HUDEP-2 (cell line): ENCODE data around the gene LMO4.

ENCODE experiments used
- DNase-seq, 76 experiments: peaks; one replicate each; lab custom pipeline; 2025; ENCODE audit not compliant: unreplicated experiment in 76 of 76; lab: John Stamatoyannopoulos, UW

LMO4 gene

DNA sequence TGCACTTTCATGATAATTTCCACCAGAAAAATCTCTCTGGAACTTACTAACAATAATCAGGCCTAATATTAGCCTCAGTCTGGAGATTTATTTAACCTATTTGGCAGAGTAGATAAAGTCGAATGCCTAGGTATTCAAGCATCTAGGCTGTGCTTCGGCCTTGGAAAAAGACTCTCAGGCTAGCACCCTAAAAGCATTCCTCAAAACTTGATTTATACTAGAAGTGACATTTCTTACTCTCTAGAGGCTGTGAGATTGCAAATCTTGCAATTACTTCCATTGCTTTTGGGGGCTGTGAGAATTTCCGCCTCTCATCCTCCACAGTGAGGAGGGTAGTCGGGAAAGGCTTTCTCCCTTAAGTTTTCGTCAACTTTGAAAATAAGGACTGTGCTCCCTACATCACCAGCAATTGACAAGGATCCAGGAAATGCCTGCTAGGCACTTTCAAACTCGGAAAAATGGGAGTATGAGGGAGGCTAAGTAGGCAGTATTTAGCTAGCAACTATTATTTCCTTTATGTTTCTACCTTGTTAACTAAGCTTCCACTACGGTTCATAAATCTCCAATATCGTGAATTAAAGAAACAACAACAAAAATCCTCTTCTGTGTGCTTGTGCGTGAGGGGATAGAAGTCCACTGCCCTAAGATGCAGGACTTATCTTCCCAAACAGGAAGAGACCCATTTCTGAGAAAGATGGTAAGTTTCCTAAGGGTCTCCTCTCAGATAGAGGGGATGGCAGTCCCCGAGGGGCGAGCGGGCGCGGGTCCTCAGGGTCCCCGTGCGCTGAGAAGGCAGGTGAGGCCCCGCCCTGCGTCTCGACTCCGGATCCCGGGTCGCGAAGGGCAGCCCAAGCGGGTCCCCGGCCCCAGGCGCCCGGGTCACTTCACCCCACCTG is 1.1 kb upstream of the LMO4 start:
- DNase-seq: no peak

DNA sequence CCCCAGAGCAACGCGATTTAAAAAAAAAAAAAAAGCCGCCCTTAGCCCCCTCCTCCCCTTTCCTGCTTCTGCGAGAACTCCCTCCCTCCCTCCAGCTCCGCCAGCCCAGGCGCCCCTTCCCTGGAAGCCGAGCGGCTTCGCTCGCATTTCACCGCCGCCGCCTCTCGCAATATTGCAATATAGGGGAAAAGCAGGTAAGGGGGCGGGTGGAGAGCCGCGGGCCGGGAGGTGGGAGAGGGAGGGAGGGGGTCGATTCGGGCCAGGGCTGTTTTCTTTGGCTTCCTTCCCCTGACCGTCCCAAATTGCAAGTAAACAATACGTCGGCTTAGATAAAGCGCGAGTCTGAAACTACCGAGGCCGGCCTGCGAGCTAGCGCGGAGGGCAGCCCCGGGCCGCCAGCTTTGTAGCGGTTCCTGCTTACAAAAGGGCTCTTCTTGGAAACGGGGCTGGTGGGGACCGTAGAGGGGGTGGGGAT is 408 bp downstream of the LMO4 start:
- DNase-seq: peak in 25 of 76 experiments; percentile 2 to 52 (median 19)

DNA sequence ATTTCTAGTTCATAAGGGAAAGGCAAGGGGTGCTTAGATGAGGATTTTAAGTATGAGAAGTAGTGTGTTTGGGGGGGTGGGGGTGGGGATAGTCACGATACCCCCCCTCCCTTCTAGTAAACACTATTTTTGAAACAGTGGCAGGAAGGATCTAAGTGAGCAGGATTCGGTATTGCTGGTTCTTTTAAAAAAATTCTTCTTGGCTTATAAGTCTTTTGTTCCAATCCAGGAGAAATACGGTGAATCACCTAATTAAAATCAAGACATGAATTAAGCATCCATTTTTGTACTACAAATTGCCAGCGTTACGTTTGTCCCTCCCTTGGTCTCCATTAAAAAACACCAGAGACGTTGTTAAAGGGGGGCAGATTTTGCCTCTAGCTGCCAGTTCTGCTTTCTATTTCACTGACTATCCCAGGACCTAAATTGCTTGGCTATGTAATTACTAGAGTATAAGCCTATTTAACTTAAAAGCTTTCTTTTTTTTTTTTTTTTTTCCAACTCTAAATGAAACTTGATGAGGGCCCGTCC is 911 bp downstream of the LMO4 start:
- peak in 2 of 76 experiments; percentile 10 to 14 for DNase-seq

DNA sequence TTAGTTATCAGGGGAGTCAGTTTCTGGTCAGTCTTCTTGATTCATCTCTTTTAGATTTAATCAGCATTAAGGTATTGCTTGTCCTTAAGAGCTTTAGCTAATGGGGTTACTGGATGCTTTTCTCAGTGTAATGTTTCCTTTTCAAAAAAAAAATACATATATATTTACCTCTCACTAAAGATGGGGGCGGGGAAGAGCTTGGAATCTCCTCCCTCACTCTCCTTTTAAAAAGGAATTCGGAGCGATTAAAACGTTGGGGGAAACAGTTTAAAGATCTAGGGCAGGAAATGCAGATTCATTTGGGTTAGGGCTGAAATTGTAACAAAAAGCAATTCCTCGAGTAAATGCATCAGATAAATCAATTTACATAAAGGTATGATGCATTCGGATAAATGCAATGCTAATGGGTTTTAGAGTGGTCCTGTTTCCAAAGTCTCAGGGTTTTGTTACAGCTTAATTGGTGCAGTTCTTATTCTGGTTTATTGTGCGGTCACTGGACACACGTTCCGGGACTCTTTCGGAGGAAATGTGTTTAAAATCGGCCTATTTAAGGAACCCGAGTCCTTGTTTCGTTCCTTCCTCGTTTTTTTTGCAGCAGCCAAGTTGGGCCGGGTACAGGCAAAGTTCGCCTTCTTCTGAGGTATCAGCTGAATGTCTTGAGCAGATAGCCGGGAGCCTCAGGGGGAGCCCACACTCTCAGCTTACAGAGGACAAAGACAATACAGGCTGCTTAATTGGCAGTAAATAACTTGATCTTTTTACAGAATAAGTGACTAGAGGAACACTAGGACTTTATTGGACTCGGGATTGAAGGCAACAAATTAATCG is 1.6 kb downstream of the LMO4 start:
- DNase-seq: peak in 20 of 76 experiments; percentile 2 to 45 (median 10)

DNA sequence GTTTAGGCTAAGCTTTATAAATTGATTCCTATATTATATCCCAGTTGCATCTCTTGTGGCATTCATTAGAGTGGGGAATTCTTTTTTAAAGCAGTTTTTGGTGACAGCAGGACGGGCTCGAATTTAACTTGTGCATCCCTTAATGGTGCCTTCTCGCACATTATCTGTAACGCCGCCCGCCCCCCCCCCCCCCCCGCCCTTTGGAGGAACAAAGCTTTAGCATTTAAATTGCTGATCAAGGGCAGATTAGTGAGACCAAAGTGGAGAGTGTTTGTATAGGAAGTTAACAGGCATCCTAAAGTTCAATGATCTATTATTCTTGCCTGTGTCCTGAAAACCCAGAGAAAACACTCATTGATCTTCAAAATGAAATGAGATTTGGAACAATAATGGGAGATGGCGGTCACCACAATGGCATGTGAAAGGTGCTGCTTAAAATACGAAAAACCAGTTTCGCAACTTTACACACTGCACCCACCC is 2.2 kb downstream of the LMO4 start:
- peak in 4 of 76 experiments; percentile 5 to 24 (median 12) for DNase-seq

DNA sequence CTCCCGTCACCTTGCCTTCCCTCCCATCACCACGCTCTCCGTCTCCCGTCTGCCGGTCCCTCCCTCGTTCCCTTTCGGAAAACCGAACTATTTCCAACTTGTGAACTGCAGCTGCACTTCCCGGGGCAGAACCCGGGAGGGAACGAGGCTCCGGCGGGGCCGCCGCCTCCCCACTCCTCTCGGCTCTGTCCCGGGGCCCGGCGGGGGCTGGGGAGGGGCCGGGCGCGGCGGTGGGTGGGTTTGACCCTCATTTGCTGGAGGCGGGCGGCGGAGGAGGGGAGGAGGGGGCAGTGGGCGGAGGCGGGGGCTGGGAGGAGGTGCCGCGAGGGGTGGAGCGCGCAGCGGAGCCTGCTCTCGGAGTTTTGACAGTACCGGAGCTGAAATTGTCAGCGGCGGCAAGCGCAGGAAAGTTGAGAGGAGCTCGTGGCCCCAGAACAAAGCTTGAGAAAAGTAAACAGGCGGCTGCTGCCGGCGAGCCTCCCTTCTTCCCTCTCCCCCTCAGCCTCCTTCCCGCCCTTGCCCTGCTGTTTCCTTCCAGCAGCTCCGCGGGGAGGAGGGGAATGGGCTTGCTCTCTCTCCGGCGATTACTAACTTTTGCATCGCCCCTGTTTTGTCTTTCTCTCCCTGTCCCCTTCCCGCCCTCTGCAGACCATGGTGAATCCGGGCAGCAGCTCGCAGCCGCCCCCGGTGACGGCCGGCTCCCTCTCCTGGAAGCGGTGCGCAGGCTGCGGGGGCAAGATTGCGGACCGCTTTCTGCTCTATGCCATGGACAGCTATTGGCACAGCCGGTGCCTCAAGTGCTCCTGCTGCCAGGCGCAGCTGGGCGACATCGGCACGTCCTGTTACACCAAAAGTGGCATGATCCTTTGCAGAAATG is 2.9 kb downstream of the LMO4 start:
- DNase-seq: peak in 37 of 76 experiments; percentile 4 to 62 (median 21)

DNA sequence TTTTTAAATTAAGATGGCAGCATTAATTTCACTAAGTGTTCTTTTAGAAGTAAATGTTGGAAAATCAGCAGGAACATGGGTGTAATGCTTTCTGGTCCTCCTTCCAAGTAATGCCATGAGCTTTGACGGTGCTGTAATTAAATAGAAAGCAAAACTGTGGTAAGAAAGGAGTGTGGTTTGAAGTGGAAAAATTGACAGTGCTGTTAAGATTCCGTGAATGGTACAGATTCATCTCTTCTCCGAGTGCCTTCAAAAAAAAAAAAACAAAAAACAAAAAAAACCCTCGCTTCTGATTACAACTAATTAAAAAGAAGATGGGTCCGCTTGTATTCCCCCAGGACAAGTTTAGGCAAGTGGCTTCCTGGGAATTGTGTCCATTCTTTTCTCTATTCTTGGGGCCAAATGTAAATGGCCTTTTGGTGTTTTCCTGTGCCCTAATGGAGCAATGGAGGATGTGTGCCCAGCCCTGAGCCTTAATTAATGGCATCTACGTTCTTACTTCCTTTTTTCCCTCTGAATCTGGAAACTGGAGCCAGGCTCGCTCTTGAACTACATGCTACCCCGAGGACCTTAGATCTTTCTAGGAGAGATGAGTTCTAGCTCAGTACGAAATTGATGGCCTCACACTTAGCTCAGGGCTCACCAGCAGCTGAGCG is 5.1 kb downstream of the LMO4 start:
- no peak for DNase-seq

DNA sequence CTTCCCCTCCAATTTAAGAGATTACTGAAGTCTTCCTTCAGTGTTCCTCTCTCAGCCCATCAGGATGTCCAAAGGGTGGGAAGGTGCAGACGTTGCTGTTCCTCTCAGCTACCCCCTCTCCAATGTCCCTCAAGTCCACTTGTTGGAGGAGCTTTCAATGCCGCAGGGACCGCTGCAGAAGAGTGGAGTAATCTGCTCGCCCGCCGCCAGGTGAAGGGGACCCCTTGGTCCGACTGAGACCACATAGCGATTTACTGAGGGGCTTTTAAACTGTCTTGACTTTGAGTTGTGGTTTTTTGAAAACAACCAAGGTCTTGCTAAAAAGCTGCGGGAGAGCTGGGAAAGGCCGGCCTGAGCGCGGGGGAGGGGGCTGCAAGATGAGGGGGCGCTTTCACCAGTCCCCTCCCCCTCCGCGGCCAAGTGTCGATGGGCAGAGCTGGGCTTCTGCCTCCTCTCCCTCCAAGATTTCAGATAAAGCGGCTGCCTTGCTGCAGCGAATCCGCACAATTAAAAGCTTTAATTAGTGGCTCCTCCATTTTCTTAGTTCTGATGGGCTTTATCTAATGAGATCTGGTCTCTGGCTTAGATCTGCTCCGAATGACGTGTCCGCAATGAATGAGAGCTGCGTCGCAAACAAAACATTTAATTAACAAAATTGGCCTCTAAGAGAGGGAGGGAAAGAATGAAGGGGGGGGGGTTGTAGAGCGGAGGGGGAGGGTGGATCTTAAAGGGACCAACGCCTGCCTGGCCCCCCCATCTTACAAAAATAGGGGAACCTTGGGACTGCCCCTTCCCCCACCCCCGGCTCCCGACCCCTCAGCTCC is 5.9 kb downstream of the LMO4 start:
- DNase-seq: peak in 4 of 76 experiments; percentile 3 to 41 (median 14)

DNA sequence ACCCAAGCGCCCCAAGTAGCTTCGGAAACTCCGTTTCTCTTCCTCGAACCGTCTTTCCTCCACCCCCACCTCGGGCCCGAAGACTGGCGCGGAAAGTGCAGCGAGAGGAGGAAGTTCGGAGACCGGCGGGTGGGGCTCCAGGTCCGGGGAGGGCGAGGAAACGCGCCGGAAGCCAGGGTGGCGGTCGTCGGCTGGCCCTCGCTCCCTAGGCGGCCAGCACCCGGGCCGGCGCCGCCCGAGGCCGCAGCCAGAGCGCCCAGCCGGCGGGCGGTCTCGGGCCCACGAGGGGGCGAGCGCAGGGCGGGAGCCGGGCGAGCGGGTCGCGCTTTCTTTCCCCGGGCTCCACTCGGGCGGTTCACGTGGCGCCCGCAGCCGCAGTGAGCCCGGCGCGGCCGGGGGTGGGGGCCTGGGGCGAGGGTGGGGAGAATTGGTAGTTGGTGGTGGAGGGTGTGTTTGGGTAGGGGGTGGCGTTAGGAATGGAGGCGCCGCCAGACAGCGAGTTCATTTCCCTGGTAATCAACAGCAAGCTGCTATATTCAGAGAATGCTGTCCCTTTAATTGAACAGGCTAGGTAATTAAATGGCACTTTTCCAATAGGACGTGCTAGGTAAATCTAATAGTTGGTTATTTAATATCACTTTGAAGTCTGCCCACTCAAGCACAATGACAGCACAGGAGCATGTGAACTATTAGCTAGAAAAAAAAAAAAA is 6.7 kb downstream of the LMO4 start:
- peak in 50 of 76 experiments; percentile 2 to 59 (median 35) for DNase-seq

DNA sequence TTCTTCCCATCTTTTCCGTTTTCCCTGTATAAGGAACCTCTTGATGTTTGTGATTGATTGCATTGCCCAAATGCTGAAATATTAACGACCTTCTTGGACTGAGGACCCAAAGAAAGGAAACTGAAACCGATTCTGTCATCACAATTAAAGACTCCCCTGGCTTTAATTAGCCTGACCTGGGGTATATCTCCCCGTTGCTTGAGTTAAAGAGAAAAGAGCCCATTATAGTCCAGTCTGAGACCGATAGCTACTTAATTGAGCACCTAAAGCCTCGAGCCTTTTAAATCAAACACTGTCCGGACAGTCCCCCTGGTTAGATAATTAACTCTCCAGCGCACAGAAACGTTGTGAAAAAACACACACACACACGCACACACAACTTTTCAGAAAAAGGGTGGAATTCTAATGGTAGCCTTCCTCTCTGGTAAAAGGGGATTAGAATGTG is 8.0 kb downstream of the LMO4 start:
- DNase-seq: no peak

DNA sequence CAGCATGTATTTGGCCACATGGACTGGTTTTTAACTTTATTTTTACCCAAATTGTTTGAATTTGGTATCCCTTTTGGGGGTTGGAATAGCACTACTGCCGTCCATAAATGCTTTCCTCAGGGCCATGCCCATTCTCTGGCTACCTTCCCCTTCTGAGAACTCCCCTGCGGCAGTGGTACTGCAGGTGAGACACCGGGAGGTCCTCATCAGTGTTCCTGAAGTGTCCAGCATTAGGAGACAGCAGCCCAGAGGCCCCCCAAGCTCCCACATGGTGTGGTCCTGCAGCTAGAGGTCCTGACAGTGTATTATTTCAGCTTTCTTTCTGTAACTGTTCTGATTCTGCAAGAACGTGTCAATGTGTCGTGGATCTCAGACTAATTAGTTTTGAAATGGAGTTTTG is 8.9 kb downstream of the LMO4 start:
- no peak for DNase-seq

DNA sequence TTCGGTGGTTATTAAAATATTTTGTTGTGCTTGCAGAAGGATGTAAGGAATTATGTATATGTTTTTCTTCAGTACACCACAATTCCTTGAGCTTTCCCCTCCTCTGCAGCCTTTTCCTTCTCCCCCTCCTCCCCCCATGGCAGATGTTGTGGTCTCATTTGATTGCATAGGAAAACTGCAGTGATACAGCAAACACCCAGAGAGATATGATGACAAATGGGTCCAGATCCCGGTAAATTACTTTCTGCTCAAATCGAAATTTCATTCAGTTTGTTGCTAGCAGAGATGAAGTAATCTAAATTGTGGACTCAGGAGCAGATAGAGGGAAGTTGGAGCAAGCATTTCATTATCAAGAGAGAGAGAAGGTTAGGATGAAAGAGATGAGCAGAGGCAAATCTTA is 9.9 kb downstream of the LMO4 start:
- no peak for DNase-seq

DNA sequence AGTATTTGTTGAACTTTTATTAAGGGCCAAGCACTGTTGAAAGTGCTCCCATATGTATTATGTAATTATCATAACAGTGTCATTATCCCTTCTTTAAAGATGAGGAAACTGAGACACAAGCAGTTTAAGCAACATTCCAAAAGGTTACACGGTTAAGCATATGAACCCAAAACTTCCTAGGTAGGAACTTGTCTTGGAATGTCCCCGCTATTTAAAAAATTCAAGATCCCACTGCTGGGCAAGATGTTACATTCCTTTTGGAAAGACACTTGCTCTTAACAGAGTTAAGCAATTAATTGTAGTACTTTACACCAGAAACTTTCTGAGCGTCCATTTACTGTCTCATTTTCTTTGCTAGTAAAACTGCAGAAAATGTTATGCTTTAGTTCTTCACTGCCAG is 15.6 kb downstream of the LMO4 start:
- DNase-seq: no peak

DNA sequence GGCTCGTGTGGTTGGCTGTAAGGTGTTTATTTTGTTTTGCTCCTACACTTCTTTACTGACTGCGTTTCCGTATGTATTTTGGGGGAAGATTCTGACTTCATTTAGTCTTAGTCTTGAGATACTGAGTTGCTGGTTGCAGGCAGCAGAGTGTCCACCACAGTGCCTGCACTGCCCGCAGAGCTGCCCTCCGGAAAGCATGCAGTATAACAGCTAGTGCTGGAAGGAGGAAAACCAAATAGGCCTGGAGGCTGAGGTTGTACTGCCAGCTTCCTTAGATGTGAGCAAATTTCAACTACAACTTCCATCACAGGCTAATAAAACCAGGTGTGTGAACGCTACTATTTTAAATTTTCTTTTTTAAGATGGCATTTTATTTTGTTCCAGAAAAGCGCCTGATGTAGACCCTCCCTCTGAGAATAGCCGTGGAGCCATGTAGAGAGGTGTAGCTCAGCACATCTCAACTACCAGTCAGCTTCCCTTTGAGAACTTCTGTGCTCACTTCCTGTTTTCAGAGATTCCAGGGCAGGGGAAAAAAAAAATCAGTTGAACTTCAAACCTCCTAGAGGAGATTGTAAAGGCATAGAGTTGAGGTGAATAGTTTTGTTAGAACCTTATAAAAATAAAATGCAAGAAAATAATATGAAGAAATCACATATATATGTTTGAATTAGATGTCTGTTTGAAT is 17.6 kb downstream of the LMO4 start:
- DNase-seq: no peak

DNA sequence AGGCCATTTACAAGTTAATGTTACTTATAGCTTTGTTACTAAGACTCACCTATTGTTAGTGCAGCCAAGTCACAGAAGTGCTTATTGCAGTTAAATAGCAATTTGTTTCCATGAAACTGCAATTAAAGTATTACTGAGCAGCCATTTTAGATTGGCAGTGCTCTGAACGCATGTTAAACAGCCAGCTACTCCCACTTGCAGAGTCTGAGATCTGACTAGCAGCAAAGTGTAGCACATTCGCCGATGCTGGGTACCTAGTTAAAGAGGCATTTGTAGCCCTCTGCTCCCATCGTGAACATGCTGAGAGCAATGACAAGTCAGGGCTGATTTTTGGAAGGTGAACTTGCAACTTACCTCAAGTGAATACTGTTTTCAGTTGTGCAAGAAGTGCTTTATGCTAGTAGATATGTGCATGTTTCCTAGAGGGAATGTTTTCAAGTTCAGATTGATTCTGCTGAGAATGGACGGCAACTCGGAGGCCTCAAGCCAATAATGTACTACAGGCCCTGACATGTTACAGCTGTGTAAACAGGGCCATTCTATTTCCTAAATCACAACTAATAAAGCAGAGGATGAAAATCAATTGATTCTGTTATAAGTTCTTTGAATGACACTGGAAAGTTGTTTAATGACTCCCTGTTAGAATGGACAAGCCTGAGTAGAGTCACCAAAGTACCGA is 19.8 kb downstream of the LMO4 start:
- DNase-seq: no peak

DNA sequence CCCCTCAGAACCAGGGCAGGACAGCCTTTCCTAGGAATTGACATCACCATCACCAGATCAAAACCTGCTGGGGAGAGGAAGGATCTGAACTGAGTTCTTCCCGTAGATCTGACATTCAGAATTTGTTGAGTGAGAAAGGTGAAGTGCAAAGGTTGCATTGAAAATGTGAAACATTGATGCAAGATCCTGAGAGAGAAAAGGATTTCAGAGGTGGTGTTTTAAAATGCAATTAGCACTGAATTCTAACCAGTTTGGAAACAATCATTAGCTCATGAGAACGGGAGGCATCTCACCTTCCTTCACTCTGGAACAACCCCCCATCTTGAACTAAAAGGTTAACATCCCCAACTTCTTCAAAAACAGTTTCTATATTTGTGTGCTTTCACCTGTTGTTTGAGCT is 20.4 kb downstream of the LMO4 start:
- no peak for DNase-seq

DNA sequence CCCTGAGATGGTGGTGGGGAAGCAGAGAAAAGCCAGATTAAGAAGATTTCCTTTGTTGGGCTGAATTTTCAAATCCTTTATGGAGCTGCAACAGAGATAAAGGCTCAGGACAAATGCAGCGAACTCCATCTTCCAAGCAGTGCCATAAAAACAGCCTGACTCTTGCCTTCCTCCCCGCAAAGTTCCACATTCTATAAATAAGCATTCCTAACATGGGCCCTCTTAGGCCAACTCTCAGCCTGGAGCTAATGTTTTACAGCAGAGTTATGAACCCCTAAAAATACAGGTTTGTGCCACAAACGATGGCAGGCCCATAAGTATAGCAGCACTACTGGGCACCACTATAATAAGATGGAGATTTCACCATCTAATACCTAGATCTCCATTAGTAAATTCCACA is 27.2 kb downstream of the LMO4 start:
- no peak for DNase-seq
